H9 (cell line): Measurements from ENCODE around the gene UBAP1. TPM values are rescaled to one million over a fixed set of nuclear protein-coding genes. Genes with fewer than 3 reads are reported as not detected.

ENCODE experiments used
- DNase-seq: peaks from one replicate; pipeline ENCODE4 v3.0.0-alpha.2; 2017
- H2AFZ ChIP-seq: one replicate; pipeline ENCODE4 v1.6.1; 2013; ENCODE audit warnings: mild to moderate bottlenecking, low read length, control low read depth, moderate library complexity
- H2AK5ac ChIP-seq: 2 replicates; pipeline ENCODE4 v1.6.1; 2013; ENCODE audit warnings: low read length, control low read depth, mixed read lengths; ENCODE audit not compliant: insufficient read length
- H2BK120ac ChIP-seq: one replicate; pipeline ENCODE4 v1.6.1; 2013; ENCODE audit warnings: low read depth, mild to moderate bottlenecking, low read length, control low read depth, inconsistent platforms; ENCODE audit not compliant: poor library complexity, severe bottlenecking
- H2BK12ac ChIP-seq: 2 replicates; pipeline ENCODE4 v1.6.1; 2013; ENCODE audit warnings: low read length, control low read depth, mixed read lengths, low read depth; ENCODE audit not compliant: insufficient read length
- H2BK15ac ChIP-seq: 2 replicates; pipeline ENCODE4 v1.6.1; 2013; ENCODE audit warnings: low read depth, low read length, control low read depth
- H2BK20ac ChIP-seq: one replicate; pipeline ENCODE4 v1.6.1; 2013; ENCODE audit warnings: low read depth, mild to moderate bottlenecking, low read length, control low read depth, inconsistent platforms; ENCODE audit not compliant: poor library complexity, severe bottlenecking
- H2BK5ac ChIP-seq: 2 replicates; pipeline ENCODE4 v1.6.1; 2013; ENCODE audit warnings: low read length, control low read depth, mixed read lengths; ENCODE audit not compliant: insufficient read length
- H3K14ac ChIP-seq: 2 replicates; pipeline ENCODE4 v1.6.1; 2013; ENCODE audit warnings: low read length, control low read depth; ENCODE audit not compliant: insufficient read depth
- H3K18ac ChIP-seq: 2 replicates; pipeline ENCODE4 v1.6.1; 2013; ENCODE audit warnings: low read depth, mild to moderate bottlenecking, mixed read lengths, low read length, control low read depth; ENCODE audit not compliant: insufficient read length
- H3K23ac ChIP-seq: 2 replicates; pipeline ENCODE4 v1.6.1; 2013; ENCODE audit warnings: low read length, control low read depth, mixed read lengths, low read depth; ENCODE audit not compliant: insufficient read length
- H3K23me2 ChIP-seq: 2 replicates; pipeline ENCODE4 v1.6.1; 2013; ENCODE audit warnings: low read depth, mild to moderate bottlenecking, mixed read lengths, low read length, control low read depth; ENCODE audit not compliant: insufficient read length, poor library complexity, severe bottlenecking
- H3K27ac ChIP-seq: 2 replicates; pipeline ENCODE4 v1.5.1; 2013; ENCODE audit warnings: low read length, control low read depth, mixed read lengths, low read depth; ENCODE audit not compliant: insufficient read length
- H3K27me3 ChIP-seq: 2 replicates; pipeline ENCODE4 v1.6.1; 2013; ENCODE audit warnings: low read length, control low read depth, inconsistent platforms; ENCODE audit not compliant: insufficient read depth
- H3K4ac ChIP-seq: 2 replicates; pipeline ENCODE4 v1.6.1; 2013; ENCODE audit warnings: low read depth, mild to moderate bottlenecking, control low read depth, inconsistent platforms, low read length, moderate library complexity
- H3K4me1 ChIP-seq: 2 replicates; pipeline ENCODE4 v1.6.1; 2013; ENCODE audit warnings: low read length, control low read depth, inconsistent platforms; ENCODE audit not compliant: insufficient read depth
- H3K4me2 ChIP-seq: 2 replicates; pipeline ENCODE4 v1.6.1; 2013; ENCODE audit warnings: low read length, control low read depth, mixed read lengths; ENCODE audit not compliant: insufficient read length, insufficient read depth
- H3K56ac ChIP-seq: 2 replicates; pipeline ENCODE4 v1.6.1; 2013; ENCODE audit warnings: low read depth, mild to moderate bottlenecking, mixed read lengths, low read length, control low read depth; ENCODE audit not compliant: insufficient read length
- H3K79me1 ChIP-seq: 2 replicates; pipeline ENCODE4 v1.6.1; 2013; ENCODE audit warnings: low read depth, mild to moderate bottlenecking, moderate library complexity, low read length, control low read depth, inconsistent platforms; ENCODE audit not compliant: insufficient read depth, poor library complexity, severe bottlenecking
- H3K79me2 ChIP-seq: 2 replicates; pipeline ENCODE4 v1.6.1; 2013; ENCODE audit warnings: low read length, control low read depth, inconsistent platforms; ENCODE audit not compliant: insufficient read depth
- H3K9ac ChIP-seq: 2 replicates; pipeline ENCODE4 v1.6.1; 2013; ENCODE audit warnings: low read length, control low read depth, mixed read lengths; ENCODE audit not compliant: insufficient read length; ENCODE audit errors: extremely low read depth
- H3K9me3 ChIP-seq: one replicate; pipeline ENCODE4 v1.6.1; 2013; ENCODE audit warnings: low read depth, low read length, inconsistent platforms; ENCODE audit not compliant: control insufficient read depth
- H3T11ph ChIP-seq: one replicate; pipeline ENCODE4 v1.6.1; 2013; ENCODE audit warnings: mild to moderate bottlenecking, low read length, control low read depth, inconsistent platforms
- H4K20me1 ChIP-seq: one replicate; pipeline ENCODE4 v1.6.1; 2013; ENCODE audit not compliant: control insufficient read depth, insufficient read length, insufficient read depth
- H4K5ac ChIP-seq: 2 replicates; pipeline ENCODE4 v1.6.1; 2013; ENCODE audit warnings: low read depth, mild to moderate bottlenecking, mixed read lengths, low read length, control low read depth; ENCODE audit not compliant: insufficient read length
- H4K8ac ChIP-seq: replicated peaks from 2 replicates; pipeline ENCODE4 v1.6.1; 2013; ENCODE audit warnings: low read length, control low read depth, mixed read lengths, low read depth; ENCODE audit not compliant: insufficient read length
- H4K91ac ChIP-seq: 2 replicates; pipeline ENCODE4 v1.6.1; 2013; ENCODE audit warnings: low read depth, mild to moderate bottlenecking, moderate library complexity, mixed read lengths, low read length, control low read depth; ENCODE audit not compliant: insufficient read length
- H3K27ac Mint-ChIP-seq, 3 experiments: 2 replicates in 2 of 3; 3 replicates in 1 of 3; pipeline ENCODE4 v1.8.0; 2020 to 2021; ENCODE audit warnings: mixed read lengths in 3 of 3, mild to moderate bottlenecking in 1 of 3, moderate library complexity in 1 of 3
- H3K27me3 Mint-ChIP-seq: 2 replicates; pipeline ENCODE4 v1.8.0; 2021; ENCODE audit warnings: low read depth, mild to moderate bottlenecking, moderate library complexity, mixed read lengths
- H3K36me3 Mint-ChIP-seq, 3 experiments: 2 replicates in 2 of 3; 3 replicates in 1 of 3; pipeline ENCODE4 v1.8.0; 2020 to 2021; ENCODE audit warnings: low read depth in 3 of 3, mixed read lengths in 3 of 3; ENCODE audit not compliant: insufficient read depth in 1 of 3
- H3K4me1 Mint-ChIP-seq, 2 experiments: 2 replicates each; pipeline ENCODE4 v1.8.0; 2020; ENCODE audit warnings: mixed read lengths in 2 of 2
- H3K4me3 Mint-ChIP-seq, 2 experiments: 2 replicates in 1 of 2; 3 replicates in 1 of 2; pipeline ENCODE4 v1.8.0; 2020 to 2021; ENCODE audit warnings: mild to moderate bottlenecking in 2 of 2, mixed read lengths in 2 of 2, moderate library complexity in 1 of 2
- H3K9me3 Mint-ChIP-seq, 2 experiments: 2 replicates in 1 of 2; 3 replicates in 1 of 2; pipeline ENCODE4 v1.8.0; 2020; ENCODE audit warnings: mild to moderate bottlenecking in 2 of 2, mixed read lengths in 2 of 2, moderate library complexity in 1 of 2
- CTCF ChIP-seq: fragments of 200-600 bp; sonication (generic); conservative IDR thresholded peaks from 3 replicates; pipeline ENCODE4 v1.8.0; 2021; ENCODE audit warnings: antibody characterized with exemption, mild to moderate bottlenecking
- WGBS: extraction: QIAGEN DNeasy Blood & Tissue Kit; methylation state at CpG from one replicate; pipeline ENCODE4 v1.1.7; 2013; ENCODE audit warnings: missing lambda C conversion rate, low lambda C conversion rate, mixed read lengths; ENCODE audit not compliant: insufficient read length; ENCODE audit errors: extremely low coverage; 5-methylcytosine and 5-hydroxymethylcytosine counted together
- total RNA-seq: library from RNA; stranded (reverse); gene quantifications from 2 replicates; pipeline ENCODE4 v1.2.1, GENCODE V29; 2021

The UBAP1 gene
- total RNA-seq, 1 experiment from 2014 or later = 32.6 TPM

GRCh38 chr9:34203275-34203991 is 24.6 kb downstream of the UBAP1 start:
- TF ChIP-seq CTCF = no peak
- no peaks in the 10 kb centered on the region; the same call in 1 of the 2 replicates for H3K79me2 ChIP-seq
- no peaks in the 10 kb centered on the region for H3K4me1 ChIP-seq
- H3K9ac ChIP-seq = no peak overlapping the region
- H4K20me1 ChIP-seq = no peaks in the 10 kb centered on the region
- no peaks in the 10 kb centered on the region for H3K79me1 ChIP-seq
- DNase-seq = no peak
- no peak overlapping the region for H4K8ac ChIP-seq
- peaks cover 0 to 2% of the 10 kb centered on the region in 2 experiments; a peak in 2 of 5 replicates for H3K9me3 Mint-ChIP-seq
- H2AFZ ChIP-seq = no peak overlapping the region
- H3K4ac ChIP-seq = no peak overlapping the region
- H2BK12ac ChIP-seq = no peak overlapping the region
- no peak overlapping the region for H2BK15ac ChIP-seq
- no peaks in the 10 kb centered on the region for H3K27me3 Mint-ChIP-seq
- no peak overlapping the region for H3K27ac ChIP-seq
- no peak overlapping the region for H2BK5ac ChIP-seq
- H3K36me3 Mint-ChIP-seq = peaks cover 0 to 19% (median 3%) of the 10 kb centered on the region in 3 experiments; a peak in 4 of 7 replicates
- H4K5ac ChIP-seq = no peak overlapping the region
- H3T11ph ChIP-seq = no peak overlapping the region
- H4K91ac ChIP-seq = no peak overlapping the region
- H3K56ac ChIP-seq = no peak overlapping the region
- no peak overlapping the region for H3K18ac ChIP-seq
- no peak overlapping the region for H3K4me2 ChIP-seq
- H3K27me3 ChIP-seq = no peaks in the 10 kb centered on the region
- H2BK20ac ChIP-seq = no peak overlapping the region
- H2AK5ac ChIP-seq = no peak overlapping the region
- no peaks in the 10 kb centered on the region for H3K23me2 ChIP-seq
- H3K9me3 ChIP-seq = no peaks in the 10 kb centered on the region
- H3K27ac Mint-ChIP-seq = peak overlapping the region in 2 of 3 experiments; percentile 23 to 49; a peak in 1 of 7 replicates
- WGBS = no CpG with 5 or more reads among the region's 4 CpGs
- peaks cover 12% of the 10 kb centered on the region in 2 experiments for H3K4me1 Mint-ChIP-seq
- H3K23ac ChIP-seq = no peak overlapping the region
- H3K4me3 Mint-ChIP-seq = no peak overlapping the region
- no peak overlapping the region for H3K14ac ChIP-seq
- no peak overlapping the region for H2BK120ac ChIP-seq
